Right cardiac atrium (tissue), 5 donors: ENCODE results near the gene REC8. TPM values are rescaled to one million over a fixed set of nuclear protein-coding genes. Genes with fewer than 3 reads are reported as not detected.

Source experiments
- ATAC-seq, 2 donors: fragments of 200-7000 bp; cut with Tn5 transposase; one replicate each; pipeline versions ENCODE4 v1.8.0 to v1.9.1; 2020; ENCODE audit warnings: moderate library complexity in 2 of 2, mild to moderate bottlenecking in 1 of 2
- DNase-seq, 3 donors: peaks; one replicate each; pipeline ENCODE4 v3.0.0-alpha.2; 2020
- H3K27ac ChIP-seq: one replicate; pipeline ENCODE4 v1.5.1; 2013; ENCODE audit warnings: mild to moderate bottlenecking, low read length, control low read depth, moderate library complexity
- H3K27me3 ChIP-seq: one replicate; pipeline ENCODE4 v1.6.1; 2013; ENCODE audit not compliant: control insufficient read depth, insufficient read depth
- H3K4me1 ChIP-seq: one replicate; pipeline ENCODE4 v1.6.1; 2013; ENCODE audit warnings: low read length; ENCODE audit not compliant: control insufficient read depth, insufficient read depth
- H3K4me3 ChIP-seq: one replicate; pipeline ENCODE4 v1.5.1; 2013; ENCODE audit warnings: low read length, control low read depth
- H3K9me3 ChIP-seq: one replicate; pipeline ENCODE4 v1.6.1; 2013; ENCODE audit warnings: low read length; ENCODE audit not compliant: control insufficient read depth
- WGBS: extraction: QIAGEN DNeasy Blood & Tissue Kit; methylation state at CpG from one replicate; pipeline ENCODE4 v1.1.7; 2013; 5-methylcytosine and 5-hydroxymethylcytosine counted together
- intact Hi-C, 4 donors: fragments of 100-400 bp; cut with DNase I; formaldehyde crosslinking; loops; one replicate each; pipeline versions ENCODE4 v1.11.0 to v1.14.0; 2022 to 2023
- polyA plus RNA-seq: library from polyadenylated mRNA; stranded (reverse); fragments of 200-250 nt; gene quantifications from one replicate; pipeline ENCODE4 v1.2.3, GENCODE V29; 2013
- total RNA-seq, 4 donors: library from RNA; stranded (reverse); fragmentation: NEBNext Ultra II Directional; extraction: Animal tissue kit (Norgen Biotek cat#: 25700); gene quantifications; one replicate each; pipeline ENCODE4 v1.2.1, GENCODE V29; 2021
- donor health status: healthy with polysubstance abuse.
- donor health status: DM: no; HTN: yes; CAD: no.
- donor health status: DM: no; HTN: no; CAD: no.
- donor health status: DM: no; HTN: yes; CAD: no; lungs with severe emphysema.
- donor health status: DM: yes; HTN: yes; CAD: no.

REC8 gene
- total and polyA plus RNA-seq, 5 donors: 1.9 to 5.8 (median 3.5) TPM

DNA sequence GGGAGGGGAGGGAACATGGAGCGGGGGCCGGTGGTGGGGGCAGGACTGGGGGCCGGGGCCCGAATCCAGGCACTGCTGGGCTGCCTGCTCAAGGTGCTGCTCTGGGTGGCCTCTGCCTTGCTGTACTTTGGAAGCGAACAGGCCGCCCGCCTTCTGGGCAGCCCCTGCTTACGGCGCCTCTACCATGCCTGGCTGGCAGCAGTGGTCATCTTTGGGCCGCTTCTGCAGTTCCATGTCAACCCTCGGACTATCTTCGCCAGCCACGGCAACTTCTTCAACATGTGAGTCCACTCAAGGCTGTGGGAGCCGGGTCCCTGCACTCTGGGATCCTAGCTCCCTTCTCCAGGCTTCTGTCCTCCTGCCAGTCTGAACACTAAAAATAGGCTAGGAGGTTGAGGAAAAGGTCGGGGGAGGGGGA, 40.3 kb upstream of the REC8 start:
- ATAC-seq (peak; percentile 1 to 3), DNase-seq (no peak)
- intact Hi-C loops: no loop called here
- no peaks in the 10 kb centered on the region for H3K9me3 ChIP-seq
- H3K27ac ChIP-seq: peak overlapping the region; percentile 99
- H3K27me3 ChIP-seq: no peaks in the 10 kb centered on the region
- WGBS: 49% methylated on average over 15 of the region's 15 CpGs
- H3K4me1 ChIP-seq: peaks cover 6% of the 10 kb centered on the region
- H3K4me3 ChIP-seq: no peak overlapping the region

GRCh38 chr14:24132061-24132685, 39.7 kb upstream of the REC8 start:
- H3K9me3 ChIP-seq: no peaks in the 10 kb centered on the region
- no peaks in the 10 kb centered on the region for H3K27me3 ChIP-seq
- WGBS: 46% methylated on average over 24 of the region's 24 CpGs
- intact Hi-C loops: no loop called here
- DNase-seq (peak in 2 of 3 donors; percentile 72 to 74), ATAC-seq (no peak)
- H3K4me3 ChIP-seq: no peak overlapping the region
- peak overlapping the region; percentile 99 for H3K27ac ChIP-seq
- peaks cover 6% of the 10 kb centered on the region for H3K4me1 ChIP-seq

DNA sequence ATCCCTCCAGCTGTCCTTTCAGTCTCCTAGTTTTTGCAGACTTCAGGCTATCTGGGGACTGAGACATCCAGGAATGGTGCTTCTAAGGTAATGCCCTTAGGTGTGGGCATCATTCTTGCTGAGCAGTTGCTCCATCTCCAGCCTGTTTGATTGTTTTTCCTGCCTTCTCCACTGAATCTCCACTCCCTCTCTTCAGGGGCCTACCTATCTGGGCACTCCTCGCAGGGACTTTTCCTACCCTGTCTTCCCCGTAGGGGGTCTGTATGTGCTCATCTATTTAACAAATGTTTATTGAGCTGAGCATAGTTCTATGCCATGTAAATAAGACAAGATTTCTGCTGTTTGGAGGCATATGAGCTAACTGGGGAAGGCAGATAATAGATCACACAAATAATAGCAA, 38.9 kb upstream of the REC8 start:
- Histone ChIP-seq H3K27ac (peak overlapping the region; percentile 99), H3K27me3 (no peaks in the 10 kb centered on the region), H3K9me3 (no peaks in the 10 kb centered on the region), H3K4me1 (peaks cover 6% of the 10 kb centered on the region), H3K4me3 (no peak overlapping the region)
- WGBS: 79% methylated on average over 2 of the region's 2 CpGs
- DNase-seq (no peak), ATAC-seq (no peak)
- intact Hi-C loops: no loop called here

DNA sequence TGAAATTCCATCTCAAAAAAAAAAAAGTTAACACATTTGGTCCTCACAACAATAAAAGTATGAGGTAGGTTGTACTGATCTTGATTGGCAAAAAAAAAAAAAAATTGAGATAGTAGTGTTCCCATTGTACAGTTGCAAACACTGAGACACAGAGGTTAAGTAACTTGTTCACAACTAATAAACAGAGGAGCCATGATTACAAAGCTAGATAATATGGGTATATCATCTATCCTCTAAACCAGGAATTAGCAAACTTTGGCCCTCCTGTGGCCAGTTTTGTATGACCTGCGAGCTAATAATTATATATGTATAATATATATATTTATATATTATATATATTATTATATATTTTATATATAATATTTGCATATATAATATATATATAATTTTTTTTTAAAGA, 38.1 kb upstream of the REC8 start:
- H3K27ac ChIP-seq: no peak overlapping the region
- no peak for ATAC-seq

DNA sequence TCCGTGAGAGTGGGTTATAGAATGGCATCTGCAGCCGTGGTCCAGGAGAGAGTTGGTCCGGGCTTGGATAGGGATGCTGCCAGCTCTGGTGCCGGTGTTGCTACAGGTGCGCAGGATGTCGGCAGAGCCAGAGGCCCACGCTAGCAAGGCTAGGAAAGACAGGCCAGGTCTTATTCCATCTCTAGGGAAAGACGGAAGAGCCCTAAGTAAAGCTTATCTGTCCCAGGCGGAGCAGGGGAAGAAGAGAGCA, 36.4 kb upstream of the REC8 start:
- H3K27ac ChIP-seq: peak overlapping the region; percentile 57
- ATAC-seq: no peak
- peaks cover 7% of the 10 kb centered on the region for H3K4me1 ChIP-seq
- no peak for DNase-seq
- 6% methylated on average over 9 of the region's 9 CpGs for WGBS
- no peaks in the 10 kb centered on the region for H3K9me3 ChIP-seq
- no peaks in the 10 kb centered on the region for H3K27me3 ChIP-seq
- H3K4me3 ChIP-seq: peak overlapping the region; percentile 39
- intact Hi-C loops: no loop called here

More for the DNA sequence above, 38.1 kb upstream of the REC8 start:
- no peak for DNase-seq
- Histone ChIP-seq H3K4me1 (peaks cover 6% of the 10 kb centered on the region), H3K4me3 (no peak overlapping the region), H3K27me3 (no peaks in the 10 kb centered on the region), H3K9me3 (no peaks in the 10 kb centered on the region)
- intact Hi-C loops: no loop called here
- WGBS: 99% methylated on average over 1 of the region's 1 CpG

GRCh38 chr14:24135834-24136683, 35.8 kb upstream of the REC8 start, which contains the start of gene PSME1:
PSME1 (plus strand) TSS chr14:24136194; CDS start chr14:24136263, 69 bp downstream.
- no peaks in the 10 kb centered on the region for H3K9me3 ChIP-seq
- ATAC-seq (peak; percentile 95 to 97), DNase-seq (peak; percentile 94 to 98 (median 98))
- H3K4me1 ChIP-seq: peaks cover 2% of the 10 kb centered on the region
- peak within 1 kb of the TSS; percentile 65 for H3K27ac ChIP-seq
- H3K27me3 ChIP-seq: no peaks in the 10 kb centered on the region
- WGBS: under 1% methylated on average over 74 of the region's 75 CpGs
- peak within 1 kb of the TSS; percentile 67 for H3K4me3 ChIP-seq
- intact Hi-C loops: no loop called here

- intact Hi-C loops: no loop called here
- WGBS: 40% methylated on average over 13 of the region's 13 CpGs
- Histone ChIP-seq H3K27ac (peak overlapping the region; percentile 65), H3K4me3 (peak overlapping the region; percentile 67), H3K27me3 (no peaks in the 10 kb centered on the region), H3K9me3 (no peaks in the 10 kb centered on the region), H3K4me1 (peaks cover 2% of the 10 kb centered on the region)
- no peak for DNase-seq
- no peak for ATAC-seq
Measured at GRCh38 chr14:24136684-24137528, 35.0 kb upstream of the REC8 start.

DNA sequence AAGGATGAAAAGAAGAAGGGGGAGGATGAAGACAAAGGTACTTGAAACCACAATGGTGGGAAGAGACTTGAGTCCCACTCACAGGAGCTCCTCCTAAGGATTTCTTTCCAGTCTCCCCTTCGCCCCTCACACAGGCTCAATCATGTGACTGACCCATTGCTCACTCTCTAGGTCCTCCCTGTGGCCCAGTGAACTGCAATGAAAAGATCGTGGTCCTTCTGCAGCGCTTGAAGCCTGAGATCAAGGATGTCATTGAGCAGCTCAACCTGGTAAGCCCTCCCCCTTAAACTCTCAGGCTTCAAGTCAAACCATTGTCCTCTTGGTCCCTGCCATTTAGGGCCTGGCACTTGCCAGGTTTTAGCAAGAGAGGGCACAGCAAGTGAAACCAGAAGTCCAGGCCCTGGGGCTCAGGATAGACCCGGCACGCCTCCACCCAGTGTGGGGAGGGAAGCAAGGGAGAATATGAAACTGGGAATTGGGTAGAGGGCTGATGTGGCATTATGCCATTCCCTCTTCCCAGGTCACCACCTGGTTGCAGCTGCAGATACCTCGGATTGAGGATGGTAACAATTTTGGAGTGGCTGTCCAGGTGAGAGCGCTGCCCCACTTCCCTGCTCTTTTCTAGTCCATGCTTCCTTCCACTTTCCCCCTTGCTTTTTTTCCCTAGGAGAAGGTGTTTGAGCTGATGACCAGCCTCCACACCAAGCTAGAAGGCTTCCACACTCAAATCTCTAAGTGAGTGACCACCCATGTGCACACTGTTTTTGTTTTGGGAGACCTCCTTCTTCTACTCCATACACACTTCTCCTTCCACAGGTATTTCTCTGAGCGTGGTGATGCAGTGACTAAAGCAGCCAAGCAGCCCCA, 34.1 kb upstream of the REC8 start:
- Histone ChIP-seq H3K9me3 (no peaks in the 10 kb centered on the region), H3K27ac (no peak overlapping the region), H3K27me3 (no peaks in the 10 kb centered on the region), H3K4me1 (peaks cover 2% of the 10 kb centered on the region), H3K4me3 (no peak overlapping the region)
- intact Hi-C loops: no loop called here
- ATAC-seq: no peak
- no peak for DNase-seq
- 90% methylated on average over 8 of the region's 8 CpGs for WGBS

- H3K4me3 ChIP-seq: no peak overlapping the region
- H3K27me3 ChIP-seq: no peaks in the 10 kb centered on the region
- no peak for ATAC-seq
- intact Hi-C loops: no loop called here
- no peaks in the 10 kb centered on the region for H3K9me3 ChIP-seq
- WGBS: 80% methylated on average over 13 of the region's 13 CpGs
- no peak overlapping the region for H3K27ac ChIP-seq
- DNase-seq: no peak
- H3K4me1 ChIP-seq: peaks cover 2% of the 10 kb centered on the region
Measured at GRCh38 chr14:24138396-24139271, 33.2 kb upstream of the REC8 start.
